Loucy (cell line): ENCODE measurements around the gene BCKDHB.

Experiments
- H2AFZ ChIP-seq: fragments of 200-600 bp; sonication (generic); 2 replicates; pipeline ENCODE4 v1.6.0; 2016; ENCODE audit warnings: antibody characterized with exemption, mild to moderate bottlenecking, low read length, moderate library complexity
- H3F3A ChIP-seq: fragments of 200-600 bp; 2 replicates; pipeline ENCODE4 v1.6.0; 2016; ENCODE audit warnings: antibody characterized with exemption, low read depth, mild to moderate bottlenecking
- H3K27me3 ChIP-seq: fragments of 200-600 bp; sonication (generic); 2 replicates; pipeline ENCODE4 v1.6.1; 2014; ENCODE audit warnings: low read length, mild to moderate bottlenecking; ENCODE audit not compliant: insufficient read depth, poor library complexity, severe bottlenecking
- H3K36me3 ChIP-seq: fragments of 200-600 bp; sonication (generic); 2 replicates; pipeline ENCODE4 v1.6.1; 2016; ENCODE audit warnings: low read length; ENCODE audit not compliant: insufficient read depth
- H3K4me1 ChIP-seq: fragments of 200-600 bp; sonication (generic); 2 replicates; pipeline ENCODE4 v1.5.1; 2014; ENCODE audit warnings: low read length, mild to moderate bottlenecking; ENCODE audit not compliant: insufficient read depth, poor library complexity, severe bottlenecking
- H3K4me2 ChIP-seq: fragments of 200-600 bp; sonication (generic); 2 replicates; pipeline ENCODE4 v1.6.0; 2014; ENCODE audit warnings: antibody characterized with exemption, low read length, low read depth, mild to moderate bottlenecking; ENCODE audit not compliant: poor library complexity, severe bottlenecking
- H3K4me3 ChIP-seq: fragments of 200-600 bp; sonication (generic); 2 replicates; pipeline ENCODE4 v1.5.1; 2014; ENCODE audit warnings: low read length, mild to moderate bottlenecking, mixed read lengths; ENCODE audit not compliant: poor library complexity, severe bottlenecking
- H3K79me2 ChIP-seq: fragments of 200-600 bp; sonication (generic); 2 replicates; pipeline ENCODE4 v1.6.1; 2014; ENCODE audit warnings: low read length; ENCODE audit not compliant: insufficient read depth
- H3K9ac ChIP-seq: fragments of 200-600 bp; sonication (generic); 2 replicates; pipeline ENCODE4 v1.6.0; 2014; ENCODE audit warnings: mild to moderate bottlenecking, low read depth, low read length, moderate library complexity; ENCODE audit not compliant: poor library complexity, severe bottlenecking
- H3K9me2 ChIP-seq: fragments of 200-600 bp; sonication (generic); replicated peaks from 2 replicates; pipeline ENCODE4 v1.6.1; 2016; ENCODE audit warnings: low read depth, low read length, mixed read lengths
- H3K9me3 ChIP-seq: fragments of 200-600 bp; sonication (generic); 2 replicates; pipeline ENCODE4 v1.6.1; 2014; ENCODE audit warnings: mild to moderate bottlenecking, antibody characterized with exemption, low read length, low read depth; ENCODE audit not compliant: insufficient read depth
- H4K20me1 ChIP-seq: fragments of 200-600 bp; sonication (generic); 2 replicates; pipeline ENCODE4 v1.6.0; 2014; ENCODE audit warnings: antibody characterized with exemption, low read length, mild to moderate bottlenecking; ENCODE audit not compliant: insufficient read depth, poor library complexity, severe bottlenecking
- EZH2phosphoT487 ChIP-seq: fragments of 200-600 bp; IDR thresholded peaks from 2 replicates; pipeline ENCODE4 v1.6.1; 2018; ENCODE audit warnings: antibody characterized with exemption, mild to moderate bottlenecking, moderate library complexity, borderline replicate concordance
- TF ChIP-seq, protein P1 (sequence below): fragments of 200-600 bp; sonication (generic); conservative IDR thresholded peaks from 2 replicates; pipeline ENCODE4 v1.5.1; 2014; ENCODE audit warnings: mild to moderate bottlenecking, antibody characterized with exemption, low read length

Gene BCKDHB

DNA sequence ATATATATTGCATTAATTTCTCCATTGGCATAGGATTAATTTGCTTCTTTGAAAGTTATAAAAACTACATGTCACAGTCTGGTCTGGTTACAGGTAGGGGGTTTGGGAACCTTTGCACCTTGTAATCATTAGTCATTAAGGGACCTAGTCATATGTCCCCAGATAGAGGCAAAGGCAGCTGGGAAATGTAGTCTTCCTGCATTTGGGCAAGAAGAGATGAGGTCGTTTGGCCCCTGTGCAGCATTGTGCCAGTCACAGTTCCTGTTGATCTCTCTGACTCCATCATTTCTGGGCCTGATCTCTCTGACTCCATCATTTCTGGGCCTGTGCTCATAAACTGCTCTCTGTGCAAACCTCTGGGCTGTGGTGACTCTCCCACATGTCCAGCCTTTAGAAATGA is 73.2 kb downstream of the BCKDHB start:
- no peaks in the 10 kb centered on the region for H3K9me2 ChIP-seq
- no peak overlapping the region for H3K4me3 ChIP-seq
- H3K4me2 ChIP-seq: no peak overlapping the region
- H3K9ac ChIP-seq: no peak overlapping the region
- H3F3A ChIP-seq: no peaks in the 10 kb centered on the region
- no peaks in the 10 kb centered on the region for H3K79me2 ChIP-seq
- H3K27me3 ChIP-seq: no peaks in the 10 kb centered on the region
- no peaks in the 10 kb centered on the region for H4K20me1 ChIP-seq
- no peaks in the 10 kb centered on the region for H3K36me3 ChIP-seq
- no peaks in the 10 kb centered on the region for H3K9me3 ChIP-seq
- H3K4me1 ChIP-seq: peaks cover 6% of the 10 kb centered on the region
- no peak overlapping the region for H2AFZ ChIP-seq
- TF ChIP-seq, protein P1, sequence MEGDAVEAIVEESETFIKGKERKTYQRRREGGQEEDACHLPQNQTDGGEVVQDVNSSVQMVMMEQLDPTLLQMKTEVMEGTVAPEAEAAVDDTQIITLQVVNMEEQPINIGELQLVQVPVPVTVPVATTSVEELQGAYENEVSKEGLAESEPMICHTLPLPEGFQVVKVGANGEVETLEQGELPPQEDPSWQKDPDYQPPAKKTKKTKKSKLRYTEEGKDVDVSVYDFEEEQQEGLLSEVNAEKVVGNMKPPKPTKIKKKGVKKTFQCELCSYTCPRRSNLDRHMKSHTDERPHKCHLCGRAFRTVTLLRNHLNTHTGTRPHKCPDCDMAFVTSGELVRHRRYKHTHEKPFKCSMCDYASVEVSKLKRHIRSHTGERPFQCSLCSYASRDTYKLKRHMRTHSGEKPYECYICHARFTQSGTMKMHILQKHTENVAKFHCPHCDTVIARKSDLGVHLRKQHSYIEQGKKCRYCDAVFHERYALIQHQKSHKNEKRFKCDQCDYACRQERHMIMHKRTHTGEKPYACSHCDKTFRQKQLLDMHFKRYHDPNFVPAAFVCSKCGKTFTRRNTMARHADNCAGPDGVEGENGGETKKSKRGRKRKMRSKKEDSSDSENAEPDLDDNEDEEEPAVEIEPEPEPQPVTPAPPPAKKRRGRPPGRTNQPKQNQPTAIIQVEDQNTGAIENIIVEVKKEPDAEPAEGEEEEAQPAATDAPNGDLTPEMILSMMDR: no peak
- TF ChIP-seq EZH2phosphoT487: no peak

DNA sequence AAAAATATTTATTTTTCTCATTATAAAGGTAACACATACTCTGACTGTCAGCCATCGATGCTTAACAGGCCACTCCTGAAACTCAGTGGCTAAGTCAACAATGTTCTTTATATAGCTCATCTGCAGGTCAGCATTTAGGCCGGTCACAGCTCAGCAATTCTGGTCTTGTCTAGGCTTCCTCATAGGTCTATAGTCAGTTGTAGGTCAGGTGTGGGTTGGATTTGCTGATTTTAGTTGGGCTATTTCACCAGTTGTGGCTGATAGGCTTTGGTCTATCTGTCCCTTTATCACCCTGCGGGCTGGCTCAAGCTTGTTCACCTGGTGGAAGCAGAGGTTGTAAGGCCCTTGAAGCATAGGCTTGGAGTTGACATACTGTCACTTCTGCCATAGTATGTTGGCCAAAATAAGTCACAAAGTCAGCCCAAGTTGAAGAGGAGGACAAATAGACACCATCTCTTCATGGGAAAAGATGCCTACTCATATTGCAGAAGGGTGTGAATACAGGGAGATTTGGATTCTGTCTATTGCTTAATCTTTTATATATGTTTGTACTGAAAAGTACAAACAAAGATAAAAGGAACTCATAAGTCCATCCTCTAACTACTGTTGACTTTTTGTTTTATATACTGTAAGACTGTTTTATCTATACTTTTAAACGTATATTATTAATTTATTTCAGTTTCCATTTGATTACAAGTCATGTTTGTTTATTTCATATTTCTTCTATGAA is 75.0 kb downstream of the BCKDHB start:
- H2AFZ ChIP-seq: no peak overlapping the region
- H4K20me1 ChIP-seq: no peaks in the 10 kb centered on the region
- no peaks in the 10 kb centered on the region for H3K4me1 ChIP-seq

DNA sequence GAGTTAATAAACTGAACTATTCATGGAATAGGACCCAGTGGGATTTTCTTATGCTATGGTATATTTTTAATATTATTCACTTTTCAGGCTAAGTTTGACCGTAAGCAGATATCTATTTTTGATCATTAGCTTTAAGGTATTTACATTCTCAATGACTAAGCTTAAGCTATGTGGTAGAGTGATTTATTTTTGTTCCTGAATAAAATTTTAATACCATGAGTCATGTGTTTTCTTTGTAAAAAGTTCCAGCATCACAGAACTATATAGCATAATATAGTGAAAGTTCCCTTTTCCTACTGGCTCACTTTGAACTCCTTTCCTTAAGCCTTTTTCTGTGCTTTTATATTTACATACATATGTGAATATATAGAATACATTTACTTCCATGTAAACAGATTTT is 75.8 kb downstream of the BCKDHB start:
- 0 out of 2 replicates have a peak, but pooled peaks cover under 1% of the 10 kb centered on the region for H3K9me3 ChIP-seq
- H3K36me3 ChIP-seq: no peaks in the 10 kb centered on the region
- H3F3A ChIP-seq: no peaks in the 10 kb centered on the region
- H3K9me2 ChIP-seq: no peaks in the 10 kb centered on the region
- no peak overlapping the region for H3K4me3 ChIP-seq
- H3K4me1 ChIP-seq: no peaks in the 10 kb centered on the region
- no peak for TF ChIP-seq EZH2phosphoT487
- TF ChIP-seq, protein P1: no peak
- H3K27me3 ChIP-seq: no peaks in the 10 kb centered on the region
- H3K79me2 ChIP-seq: no peaks in the 10 kb centered on the region
- no peak overlapping the region for H3K4me2 ChIP-seq
- H2AFZ ChIP-seq: no peak overlapping the region
- H4K20me1 ChIP-seq: no peaks in the 10 kb centered on the region
- H3K9ac ChIP-seq: no peak overlapping the region

More for the DNA sequence above, 75.0 kb downstream of the BCKDHB start:
- Histone ChIP-seq H3F3A (no peaks in the 10 kb centered on the region), H3K27me3 (no peaks in the 10 kb centered on the region), H3K4me3 (no peak overlapping the region), H3K9ac (no peak overlapping the region), H3K9me2 (no peaks in the 10 kb centered on the region), H3K36me3 (no peaks in the 10 kb centered on the region), H3K79me2 (no peaks in the 10 kb centered on the region), H3K9me3 (no peaks in the 10 kb centered on the region), H3K4me2 (no peak overlapping the region)
- TF ChIP-seq, protein P1: no peak
- no peak for TF ChIP-seq EZH2phosphoT487
